Keratinocyte (primary cell): Measurements from ENCODE around the gene HPSE2.

Experiments used
- EZH2 ChIP-seq: IDR thresholded peaks from one replicate; pipeline ENCODE4 v1.6.1; 2012; ENCODE audit warnings: inconsistent platforms, mild to moderate bottlenecking, low read length, moderate library complexity
- TF ChIP-seq, protein P1 (sequence below), 3 experiments: IDR thresholded peaks in 1 of 3; conservative IDR thresholded peaks in 1 of 3; optimal IDR thresholded peaks in 1 of 3; 2 replicates in 2 of 3; 3 replicates in 1 of 3; pipeline versions ENCODE3 to v1.5.1; 2011; ENCODE audit warnings: low read length in 3 of 3, mild to moderate bottlenecking in 3 of 3, moderate library complexity in 2 of 3, control low read depth in 1 of 3, inconsistent platforms in 1 of 3; ENCODE audit not compliant: insufficient read depth in 2 of 3; ENCODE audit errors: extremely low read depth in 1 of 3

DNA sequence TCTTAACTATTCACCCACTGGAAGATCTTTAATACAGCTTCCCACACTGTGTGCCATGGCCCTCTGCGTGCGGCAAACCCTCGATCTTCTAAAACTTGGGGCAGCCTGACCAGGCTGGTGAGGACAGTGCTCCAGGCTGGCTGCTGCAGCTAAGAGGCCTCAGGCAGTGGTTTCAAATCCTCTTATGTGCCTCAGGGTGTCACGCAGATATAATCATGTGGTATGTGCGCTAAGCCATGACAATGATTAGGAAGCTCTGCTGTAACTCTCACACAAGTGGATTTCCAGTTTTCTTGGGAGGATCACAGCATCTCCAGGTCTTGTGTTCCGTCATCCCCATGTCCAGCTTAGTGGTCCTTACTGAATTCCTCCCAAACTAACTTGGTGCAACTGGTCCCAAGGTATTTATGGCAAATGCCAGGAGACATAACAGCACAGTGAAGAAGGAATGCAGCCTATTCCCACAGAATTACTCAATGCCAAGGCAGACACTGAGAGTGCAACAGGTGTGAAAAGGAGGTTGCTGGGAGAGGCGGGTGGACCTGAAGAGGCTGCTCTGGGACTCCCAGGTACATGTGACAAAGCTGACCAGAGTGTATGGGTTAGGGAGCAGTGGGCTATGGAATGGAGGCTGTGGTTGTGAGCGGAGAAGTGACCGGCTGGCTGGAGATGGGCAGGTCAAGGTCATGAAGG lies 791.2 kb downstream of the HPSE2 start:
- TF ChIP-seq, protein P1, sequence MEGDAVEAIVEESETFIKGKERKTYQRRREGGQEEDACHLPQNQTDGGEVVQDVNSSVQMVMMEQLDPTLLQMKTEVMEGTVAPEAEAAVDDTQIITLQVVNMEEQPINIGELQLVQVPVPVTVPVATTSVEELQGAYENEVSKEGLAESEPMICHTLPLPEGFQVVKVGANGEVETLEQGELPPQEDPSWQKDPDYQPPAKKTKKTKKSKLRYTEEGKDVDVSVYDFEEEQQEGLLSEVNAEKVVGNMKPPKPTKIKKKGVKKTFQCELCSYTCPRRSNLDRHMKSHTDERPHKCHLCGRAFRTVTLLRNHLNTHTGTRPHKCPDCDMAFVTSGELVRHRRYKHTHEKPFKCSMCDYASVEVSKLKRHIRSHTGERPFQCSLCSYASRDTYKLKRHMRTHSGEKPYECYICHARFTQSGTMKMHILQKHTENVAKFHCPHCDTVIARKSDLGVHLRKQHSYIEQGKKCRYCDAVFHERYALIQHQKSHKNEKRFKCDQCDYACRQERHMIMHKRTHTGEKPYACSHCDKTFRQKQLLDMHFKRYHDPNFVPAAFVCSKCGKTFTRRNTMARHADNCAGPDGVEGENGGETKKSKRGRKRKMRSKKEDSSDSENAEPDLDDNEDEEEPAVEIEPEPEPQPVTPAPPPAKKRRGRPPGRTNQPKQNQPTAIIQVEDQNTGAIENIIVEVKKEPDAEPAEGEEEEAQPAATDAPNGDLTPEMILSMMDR (optimal IDR thresholded peaks at IDR 0.05 in 1 of 3, IDR thresholded peaks at IDR 0.05 in 1 of 3, conservative IDR thresholded peaks at IDR 0.05 in 1 of 3; ENCODE audit: extremely low read depth in 1 of 3, insufficient read depth in 2 of 3, low read length in 3 of 3): no peak
- TF ChIP-seq EZH2: no peak
